Upper lobe of right lung (tissue), 1 donor: ENCODE data around the gene GASK1A. TPM values are rescaled to one million over a fixed set of nuclear protein-coding genes. Genes with fewer than 3 reads are reported as not detected.
"Not testable (repeated sequence)": the region's sequence is repeated elsewhere in the genome, so short reads cannot be mapped to it uniquely, and the experiment has no call there.

Experiments used
- ATAC-seq: fragments of 200-7000 bp; cut with Tn5 transposase; one replicate; pipeline ENCODE4 v1.9.1; 2020; ENCODE audit warnings: mild to moderate bottlenecking, moderate library complexity
- DNase-seq: peaks from one replicate; pipeline ENCODE4 v3.0.0-alpha.2; 2020
- H3K27ac ChIP-seq: fragments of 200-600 bp; one replicate; pipeline ENCODE4 v1.8.0; 2022
- H3K27me3 ChIP-seq: fragments of 200-600 bp; one replicate; pipeline ENCODE4 v1.8.0; 2022; ENCODE audit warnings: mild to moderate bottlenecking
- H3K36me3 ChIP-seq: fragments of 200-600 bp; one replicate; pipeline ENCODE4 v1.8.0; 2022
- H3K4me1 ChIP-seq: fragments of 200-600 bp; one replicate; pipeline ENCODE4 v1.8.0; 2022
- H3K4me3 ChIP-seq: fragments of 200-600 bp; one replicate; pipeline ENCODE4 v1.8.0; 2022; ENCODE audit warnings: mild to moderate bottlenecking
- H3K9me3 ChIP-seq: fragments of 200-600 bp; one replicate; pipeline ENCODE4 v1.8.0; 2022
- CTCF ChIP-seq: fragments of 200-600 bp; IDR thresholded peaks from one replicate; pipeline ENCODE4 v1.8.0; 2022; ENCODE audit warnings: antibody characterized with exemption
- intact Hi-C: fragments of 100-400 bp; cut with DNase I; formaldehyde crosslinking; loops from one replicate; pipeline ENCODE4 v1.11.0; 2022
- total RNA-seq: library from RNA; stranded (reverse); fragmentation: NEBNext Ultra II Directional; extraction: Animal tissue kit (Norgen Biotek cat#: 25700); gene quantifications from one replicate; pipeline ENCODE4 v1.2.1, GENCODE V29; 2021
- donor health status: DM: no; HTN: yes; CAD: no; lungs with severe emphysema.

GASK1A gene
- total RNA-seq, 1 donor from 2014 or later = 3.9 TPM

DNA sequence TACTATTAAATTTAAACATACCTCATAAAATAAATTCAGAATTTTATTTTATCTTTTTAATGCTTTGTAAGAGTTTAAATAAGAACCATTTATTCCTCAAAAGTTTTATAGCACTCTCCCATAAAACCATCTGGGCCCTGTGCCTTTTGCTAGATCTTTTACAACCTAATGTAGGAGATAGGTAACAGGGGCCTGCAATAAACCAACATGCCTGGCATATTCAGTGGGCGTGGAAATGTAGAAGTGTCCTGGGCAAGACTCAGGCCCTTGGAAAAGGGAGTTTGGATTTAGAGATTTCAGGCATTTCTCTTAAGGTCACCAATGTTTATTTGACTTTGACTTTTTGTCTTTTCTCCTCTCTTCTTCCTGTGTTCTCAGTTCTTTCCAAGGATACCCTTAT is 80.3 kb downstream of the GASK1A start:
- no peak for ATAC-seq
- no peak overlapping the region for H3K4me3 ChIP-seq
- no peak for DNase-seq
- H3K36me3 ChIP-seq = no peaks in the 10 kb centered on the region
- H3K27ac ChIP-seq = no peak overlapping the region
- TF ChIP-seq CTCF = no peak
- intact Hi-C loops = no loop called here
- H3K27me3 ChIP-seq = no peaks in the 10 kb centered on the region
- H3K4me1 ChIP-seq = no peaks in the 10 kb centered on the region
- H3K9me3 ChIP-seq = no peaks in the 10 kb centered on the region

DNA sequence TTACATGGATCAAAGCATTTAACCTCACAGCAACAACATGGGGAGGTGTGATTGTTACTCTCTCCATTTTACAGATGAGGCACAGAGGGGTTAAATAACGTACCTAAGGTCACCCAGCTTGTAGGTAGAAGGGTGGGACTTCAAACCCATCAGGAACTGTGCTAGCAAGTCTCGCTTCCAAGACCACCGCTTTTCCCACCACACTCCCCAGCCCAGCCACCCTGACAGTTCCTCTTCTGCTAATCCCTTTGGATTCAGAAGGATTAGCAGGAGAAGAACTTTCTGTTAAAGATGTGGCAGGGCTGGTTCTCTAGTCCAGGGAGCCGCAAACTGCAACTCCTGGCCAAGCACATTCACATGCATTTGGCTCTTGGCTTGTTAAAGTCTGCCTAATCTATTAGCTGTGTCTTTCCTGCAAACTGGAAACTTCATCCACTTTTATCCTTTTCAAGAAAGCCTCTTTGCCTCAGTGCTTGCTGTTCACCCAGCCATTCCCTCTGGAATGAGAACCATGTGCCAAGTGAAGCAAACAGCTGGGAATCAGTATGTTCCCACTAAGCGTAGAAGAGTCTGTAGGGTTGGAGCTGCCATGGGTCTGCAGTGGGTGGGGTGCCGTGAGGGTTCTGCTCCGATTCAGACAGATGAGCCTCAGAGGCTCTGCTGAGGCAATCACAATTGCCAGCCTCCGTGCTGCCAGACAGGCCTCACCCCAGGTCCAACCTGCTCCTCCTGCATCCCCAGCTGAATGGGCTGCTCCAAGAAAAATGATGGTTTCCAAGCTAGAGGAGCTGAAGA is 82.2 kb downstream of the GASK1A start:
- ATAC-seq (no peak), DNase-seq (no peak)
- no peaks in the 10 kb centered on the region for H3K36me3 ChIP-seq
- no peak for TF ChIP-seq CTCF
- no peak overlapping the region for H3K4me3 ChIP-seq
- H3K27me3 ChIP-seq = no peaks in the 10 kb centered on the region
- intact Hi-C loops = no loop called here
- no peaks in the 10 kb centered on the region for H3K4me1 ChIP-seq
- no peaks in the 10 kb centered on the region for H3K9me3 ChIP-seq
- H3K27ac ChIP-seq = no peak overlapping the region

GRCh38 chr3:43062040-43062563 is 83.0 kb downstream of the GASK1A start:
- TF ChIP-seq CTCF = no peak
- no peaks in the 10 kb centered on the region for H3K36me3 ChIP-seq
- no peak overlapping the region for H3K27ac ChIP-seq
- H3K9me3 ChIP-seq = no peaks in the 10 kb centered on the region
- intact Hi-C loops = no loop called here
- DNase-seq = no peak
- no peak overlapping the region for H3K4me3 ChIP-seq
- no peak for ATAC-seq
- no peaks in the 10 kb centered on the region for H3K27me3 ChIP-seq
- H3K4me1 ChIP-seq = no peaks in the 10 kb centered on the region

DNA sequence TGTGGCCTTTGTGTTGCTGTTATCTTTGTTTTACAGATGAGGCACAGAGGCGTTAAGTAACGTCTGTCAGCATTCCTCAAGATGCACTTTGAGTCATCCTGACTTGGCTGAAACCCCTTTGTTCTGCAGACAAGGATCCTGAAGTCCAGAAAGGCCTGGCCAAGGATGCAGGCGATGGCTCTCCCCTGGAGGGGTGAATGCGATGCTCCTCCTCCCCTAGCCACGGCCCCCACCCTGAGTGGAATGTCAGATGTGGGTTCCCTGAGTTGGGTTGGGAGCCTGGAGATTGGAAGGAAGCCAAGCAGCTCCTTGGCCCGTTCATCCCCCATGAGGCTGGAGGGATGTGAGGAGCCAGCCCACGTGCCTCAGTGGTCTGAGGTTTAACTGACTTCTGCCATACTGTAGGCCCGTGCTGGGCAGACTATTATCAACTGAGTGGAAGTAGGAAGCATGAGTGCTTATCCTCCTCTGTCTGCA is 83.5 kb downstream of the GASK1A start:
- intact Hi-C loops = no loop called here
- Histone ChIP-seq H3K4me3 (no peak overlapping the region), H3K27ac (no peak overlapping the region), H3K9me3 (no peaks in the 10 kb centered on the region), H3K27me3 (no peaks in the 10 kb centered on the region), H3K36me3 (no peaks in the 10 kb centered on the region), H3K4me1 (no peaks in the 10 kb centered on the region)
- ATAC-seq (peak; percentile 19), DNase-seq (no peak)
- TF ChIP-seq CTCF = no peak

DNA sequence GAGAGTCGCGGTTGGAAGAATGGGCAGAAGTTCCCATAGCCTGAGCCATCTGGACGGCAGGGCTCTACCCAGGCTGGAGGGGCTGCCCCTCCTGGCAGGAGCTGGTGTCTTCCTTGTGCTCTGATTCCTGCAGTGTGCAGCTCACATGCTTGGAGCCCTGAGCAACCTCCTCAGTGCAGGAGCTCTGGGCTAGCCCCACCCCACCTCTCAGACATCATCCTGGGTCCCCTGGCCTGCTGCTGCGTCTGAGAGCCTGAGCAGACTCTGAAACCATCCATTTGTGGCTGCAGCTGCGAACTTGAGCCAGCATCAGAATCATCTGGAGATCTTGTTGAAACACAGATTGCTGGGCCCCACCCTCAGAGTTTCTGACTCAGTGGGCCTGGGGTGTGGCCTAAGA is 84.0 kb downstream of the GASK1A start:
- H3K36me3 ChIP-seq = no peaks in the 10 kb centered on the region
- no peak overlapping the region for H3K4me3 ChIP-seq
- H3K27me3 ChIP-seq = no peaks in the 10 kb centered on the region
- DNase-seq = no peak
- no peaks in the 10 kb centered on the region for H3K9me3 ChIP-seq
- no peak for TF ChIP-seq CTCF
- intact Hi-C loops = no loop called here
- no peak overlapping the region for H3K27ac ChIP-seq
- H3K4me1 ChIP-seq = no peaks in the 10 kb centered on the region
- ATAC-seq = peak; percentile 15

- H3K9me3 ChIP-seq, ATAC-seq, DNase-seq, H3K27ac ChIP-seq, H3K4me1 ChIP-seq, H3K4me3 ChIP-seq, intact Hi-C loops, H3K27me3 ChIP-seq, H3K36me3 ChIP-seq: not testable (repeated sequence)
Measured at GRCh38 chr3:43070670-43071069, 91.6 kb downstream of the GASK1A start.
